CD14-positive monocyte (primary cell): Measurements from ENCODE around the gene HSP90B1. TPM values are rescaled to one million over a fixed set of nuclear protein-coding genes. Genes with fewer than 3 reads are reported as not detected.

Experiments
- DNase-seq, 3 donors: peaks; one replicate each; pipeline ENCODE4 v3.0.0-alpha.2; 2011 to 2022
- H2AFZ ChIP-seq: 2 replicates; pipeline ENCODE4 v1.6.0; 2012; ENCODE audit warnings: mild to moderate bottlenecking, low read depth, low read length, inconsistent platforms; ENCODE audit not compliant: insufficient read depth, poor library complexity, severe bottlenecking
- H3K27ac ChIP-seq, 2 donors: 1 replicate in 1 of 2; 2 replicates in 1 of 2; pipeline ENCODE4 v1.5.1; 2012 to 2013; ENCODE audit warnings: low read length in 2 of 2, control low read depth in 1 of 2, inconsistent platforms in 1 of 2, low read depth in 1 of 2, mild to moderate bottlenecking in 1 of 2
- H3K27me3 ChIP-seq, 2 donors: one replicate each; pipeline versions ENCODE4 v1.6.0 to v1.6.1; 2011 to 2013; ENCODE audit warnings: low read length in 2 of 2; ENCODE audit not compliant: control insufficient read depth in 2 of 2, insufficient read depth in 2 of 2
- H3K36me3 ChIP-seq, 2 donors: replicated peaks in 1 of 2; 1 replicate in 1 of 2; 2 replicates in 1 of 2; pipeline versions ENCODE4 v1.5.1 to v1.6.1; 2012 to 2013; ENCODE audit warnings: low read length in 2 of 2, control low read depth in 1 of 2, inconsistent platforms in 1 of 2, mild to moderate bottlenecking in 1 of 2; ENCODE audit not compliant: insufficient read depth in 2 of 2, control insufficient read depth in 1 of 2
- H3K4me1 ChIP-seq, 2 donors: 1 replicate in 1 of 2; 2 replicates in 1 of 2; pipeline versions ENCODE4 v1.5.1 to v1.6.1; 2012 to 2013; ENCODE audit warnings: low read length in 2 of 2, control low read depth in 1 of 2, inconsistent platforms in 1 of 2, mild to moderate bottlenecking in 1 of 2, moderate library complexity in 1 of 2; ENCODE audit not compliant: insufficient read depth in 2 of 2, control insufficient read depth in 1 of 2
- H3K4me2 ChIP-seq: replicated peaks from 2 replicates; pipeline ENCODE3; 2012; ENCODE audit warnings: low read length, moderate library complexity, mild to moderate bottlenecking; ENCODE audit not compliant: poor library complexity, severe bottlenecking; ENCODE audit errors: extremely low read depth
- H3K4me3 ChIP-seq, 3 experiments: fragments of 200-600 bp in 1 of 3; sonication (generic) in 1 of 3; replicated peaks in 1 of 3; 1 replicate in 2 of 3; 2 replicates in 1 of 3; pipeline ENCODE4 v1.5.1; 2011 to 2013; ENCODE audit warnings: low read length in 3 of 3, mild to moderate bottlenecking in 3 of 3, control low read depth in 2 of 3, low read depth in 2 of 3, inconsistent platforms in 1 of 3, moderate library complexity in 1 of 3
- H3K79me2 ChIP-seq: 2 replicates; pipeline ENCODE4 v1.6.0; 2012; ENCODE audit warnings: mild to moderate bottlenecking, control low read depth, inconsistent platforms, low read length, moderate library complexity; ENCODE audit not compliant: insufficient read depth
- H3K9ac ChIP-seq: 2 replicates; pipeline ENCODE4 v1.6.0; 2017; ENCODE audit warnings: low read length, mild to moderate bottlenecking; ENCODE audit not compliant: insufficient read depth, poor library complexity, severe bottlenecking
- H3K9me3 ChIP-seq, 2 donors: replicated peaks in 1 of 2; 1 replicate in 1 of 2; 2 replicates in 1 of 2; pipeline versions ENCODE4 v1.5.1 to v1.6.1; 2012 to 2013; ENCODE audit warnings: low read length in 2 of 2, control low read depth in 1 of 2; ENCODE audit not compliant: control insufficient read depth in 1 of 2, insufficient read depth in 1 of 2
- H4K20me1 ChIP-seq: 2 replicates; pipeline ENCODE4 v1.6.0; 2012; ENCODE audit warnings: mild to moderate bottlenecking, low read length, control low read depth, moderate library complexity; ENCODE audit not compliant: insufficient read depth
- H3K27ac Mint-ChIP-seq, 7 donors: one replicate each; pipeline ENCODE4 v1.8.0; 2020; ENCODE audit warnings: mild to moderate bottlenecking in 7 of 7, mixed read lengths in 7 of 7, moderate library complexity in 6 of 7, inconsistent platforms in 2 of 7
- H3K27me3 Mint-ChIP-seq, 3 donors: one replicate each; pipeline ENCODE4 v1.8.0; 2021 to 2022; ENCODE audit warnings: low read depth in 3 of 3, mild to moderate bottlenecking in 3 of 3, mixed read lengths in 3 of 3, moderate library complexity in 3 of 3, inconsistent platforms in 1 of 3
- H3K36me3 Mint-ChIP-seq, 2 donors: one replicate each; pipeline ENCODE4 v1.8.0; 2020; ENCODE audit warnings: mixed read lengths in 2 of 2, inconsistent platforms in 1 of 2, mild to moderate bottlenecking in 1 of 2
- H3K4me1 Mint-ChIP-seq: one replicate; pipeline ENCODE4 v1.8.0; 2020; ENCODE audit warnings: mild to moderate bottlenecking, mixed read lengths
- H3K4me3 Mint-ChIP-seq, 2 donors: one replicate each; pipeline ENCODE4 v1.8.0; 2020; ENCODE audit warnings: mild to moderate bottlenecking in 2 of 2, mixed read lengths in 2 of 2, moderate library complexity in 1 of 2
- H3K9me3 Mint-ChIP-seq, 7 donors: one replicate each; pipeline ENCODE4 v1.8.0; 2020 to 2022; ENCODE audit warnings: mixed read lengths in 7 of 7, mild to moderate bottlenecking in 6 of 7, moderate library complexity in 6 of 7, inconsistent platforms in 2 of 7
- WGBS: methylation state at CpG from one replicate; pipeline ENCODE4 v1.1.5; 2013; ENCODE audit warnings: missing lambda C conversion rate; ENCODE audit not compliant: insufficient coverage; 5-methylcytosine and 5-hydroxymethylcytosine counted together
- intact Hi-C, 2 donors: fragments of 100-400 bp; cut with micrococcal nuclease; formaldehyde crosslinking; loops; one replicate each; pipeline versions ENCODE4 v1.15.0 to v1.15.1; 2023
- polyA plus RNA-seq, 3 donors: library from polyadenylated mRNA; depleted of rRNA in 1 of 3; unstranded in 2 of 3; stranded (reverse) in 1 of 3; fragments of 300-500 nt in 2 of 3; fragments of >200 nt in 1 of 3; fragmentation: Illumina TruSeq in 2 of 3; gene quantifications; 1 replicate in 2 of 3; 2 replicates in 1 of 3; pipeline ENCODE4 v1.2.3, GENCODE V29; 2012 to 2021
- TF ChIP-seq, protein P1 (sequence below): fragments of 200-600 bp; IDR thresholded peaks from one replicate; pipeline ENCODE4 v1.8.0; 2022; ENCODE audit warnings: antibody characterized with exemption, mild to moderate bottlenecking

The HSP90B1 gene
- polyA plus RNA-seq, 3 donors, result 97.9 to 177 (median 108) TPM

- no peak overlapping the region for H3K4me3 Mint-ChIP-seq
- Histone ChIP-seq H3K27ac (no peak overlapping the region), H4K20me1 (no peaks in the 10 kb centered on the region), H3K36me3 (no peaks in the 10 kb centered on the region), H3K4me2 (no peak overlapping the region), H3K9ac (no peak overlapping the region), H3K4me1 (no peaks in the 10 kb centered on the region), H3K79me2 (no peaks in the 10 kb centered on the region), H3K4me3 (no peak overlapping the region), H2AFZ (no peak overlapping the region), H3K9me3 (peaks cover 0 to 4% of the 10 kb centered on the region in 2 donors), H3K27me3 (no peaks in the 10 kb centered on the region)
- H3K27me3 Mint-ChIP-seq, result peaks cover 1 to 6% (median 2%) of the 10 kb centered on the region in 3 donors
- peaks cover 0 to 6% (median 3%) of the 10 kb centered on the region in 7 donors for H3K9me3 Mint-ChIP-seq
- DNase-seq, result no peak
- TF ChIP-seq, protein P1, sequence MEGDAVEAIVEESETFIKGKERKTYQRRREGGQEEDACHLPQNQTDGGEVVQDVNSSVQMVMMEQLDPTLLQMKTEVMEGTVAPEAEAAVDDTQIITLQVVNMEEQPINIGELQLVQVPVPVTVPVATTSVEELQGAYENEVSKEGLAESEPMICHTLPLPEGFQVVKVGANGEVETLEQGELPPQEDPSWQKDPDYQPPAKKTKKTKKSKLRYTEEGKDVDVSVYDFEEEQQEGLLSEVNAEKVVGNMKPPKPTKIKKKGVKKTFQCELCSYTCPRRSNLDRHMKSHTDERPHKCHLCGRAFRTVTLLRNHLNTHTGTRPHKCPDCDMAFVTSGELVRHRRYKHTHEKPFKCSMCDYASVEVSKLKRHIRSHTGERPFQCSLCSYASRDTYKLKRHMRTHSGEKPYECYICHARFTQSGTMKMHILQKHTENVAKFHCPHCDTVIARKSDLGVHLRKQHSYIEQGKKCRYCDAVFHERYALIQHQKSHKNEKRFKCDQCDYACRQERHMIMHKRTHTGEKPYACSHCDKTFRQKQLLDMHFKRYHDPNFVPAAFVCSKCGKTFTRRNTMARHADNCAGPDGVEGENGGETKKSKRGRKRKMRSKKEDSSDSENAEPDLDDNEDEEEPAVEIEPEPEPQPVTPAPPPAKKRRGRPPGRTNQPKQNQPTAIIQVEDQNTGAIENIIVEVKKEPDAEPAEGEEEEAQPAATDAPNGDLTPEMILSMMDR, result no peak
- H3K36me3 Mint-ChIP-seq, result no peaks in the 10 kb centered on the region
- peak overlapping the region in 2 of 7 donors; percentile 57 to 75 for H3K27ac Mint-ChIP-seq
- intact Hi-C loops, result no loop called here
- 93% methylated on average over 2 of the region's 2 CpGs for WGBS
- H3K4me1 Mint-ChIP-seq, result peaks cover 7% of the 10 kb centered on the region
Observed at GRCh38 chr12:103908877-103909276, 21.3 kb upstream of the HSP90B1 start.

- peaks cover 0 to 6% (median 3%) of the 10 kb centered on the region in 7 donors for H3K9me3 Mint-ChIP-seq
Observed at GRCh38 chr12:103909811-103910210, 20.4 kb upstream of the HSP90B1 start.

More at GRCh38 chr12:103909811-103910210, 20.4 kb upstream of the HSP90B1 start:
- TF ChIP-seq, protein P1, result no peak
- intact Hi-C loops, result no loop called here
- H3K79me2 ChIP-seq, result no peaks in the 10 kb centered on the region
- WGBS, result no CpG with 5 or more reads among the region's 1 CpG
- H3K4me3 ChIP-seq, result no peak overlapping the region
- Mint-ChIP-seq H3K4me3 (no peak overlapping the region), H3K36me3 (no peaks in the 10 kb centered on the region), H3K27ac (no peak overlapping the region), H3K4me1 (peaks cover 7% of the 10 kb centered on the region), H3K27me3 (peaks cover 1 to 6% (median 2%) of the 10 kb centered on the region in 3 donors)
- no peaks in the 10 kb centered on the region for H3K27me3 ChIP-seq
- H3K27ac ChIP-seq, result no peak overlapping the region
- H2AFZ ChIP-seq, result no peak overlapping the region
- H3K36me3 ChIP-seq, result no peaks in the 10 kb centered on the region
- no peak for DNase-seq
- no peaks in the 10 kb centered on the region for H4K20me1 ChIP-seq
- peaks cover 0 to 4% of the 10 kb centered on the region in 2 donors for H3K9me3 ChIP-seq
- no peak overlapping the region for H3K4me2 ChIP-seq
- H3K9ac ChIP-seq, result no peak overlapping the region
- H3K4me1 ChIP-seq, result no peaks in the 10 kb centered on the region
